Tibial artery (tissue), 4 donors: Measurements from ENCODE around the gene TREH.

Source experiments
- DNase-seq, 2 donors: peaks; one replicate each; pipeline ENCODE4 v3.0.0-alpha.2; 2019
- H3K27ac ChIP-seq, 2 donors: fragments of 200-600 bp; sonication (generic) in 1 of 2; 1 replicate in 1 of 2; 2 replicates in 1 of 2; pipeline ENCODE4 v1.5.1; 2018 to 2019; ENCODE audit warnings: mild to moderate bottlenecking in 1 of 2
- H3K27me3 ChIP-seq, 2 donors: fragments of 200-600 bp; sonication (generic) in 1 of 2; one replicate each; pipeline versions ENCODE4 v1.5.1 to v1.6.0; 2016 to 2019
- H3K36me3 ChIP-seq, 3 donors: fragments of 200-600 bp; sonication (generic) in 2 of 3; one replicate each; pipeline ENCODE4 v1.5.1; 2016 to 2019; ENCODE audit warnings: mild to moderate bottlenecking in 2 of 3
- H3K4me1 ChIP-seq, 4 donors: fragments of 200-600 bp; sonication (generic) in 2 of 4; 1 replicate in 3 of 4; 2 replicates in 1 of 4; pipeline ENCODE4 v1.5.1; 2016 to 2019
- H3K4me3 ChIP-seq, 2 donors: fragments of 200-600 bp; sonication (generic) in 1 of 2; 1 replicate in 1 of 2; 2 replicates in 1 of 2; pipeline ENCODE4 v1.5.1; 2018 to 2019; ENCODE audit warnings: mild to moderate bottlenecking in 2 of 2
- H3K9me3 ChIP-seq, 3 donors: fragments of 200-600 bp; sonication (generic) in 1 of 3; one replicate each; pipeline ENCODE4 v1.5.1; 2016 to 2019
- CTCF ChIP-seq, 2 experiments: fragments of 200-600 bp in 1 of 2; fragments of 450-650 bp in 1 of 2; IDR thresholded peaks; one replicate each; pipeline ENCODE4 v1.5.1; 2017 to 2019; ENCODE audit warnings: antibody characterized with exemption in 2 of 2, mild to moderate bottlenecking in 1 of 2, moderate library complexity in 1 of 2
- intact Hi-C: fragments of 100-400 bp; cut with DNase I; formaldehyde crosslinking; loops from one replicate; pipeline ENCODE4 v1.15.0; 2023; ENCODE audit warnings: low total_unique reads

Gene TREH

GRCh38 chr11:118672846-118673245 lies 6.6 kb downstream of the TREH start:
- Histone ChIP-seq H3K9me3 (peaks cover 0 to 5% (median 0%) of the 10 kb centered on the region in 3 donors), H3K36me3 (no peaks in the 10 kb centered on the region), H3K27ac (no peak overlapping the region), H3K4me3 (no peak overlapping the region), H3K27me3 (no peaks in the 10 kb centered on the region), H3K4me1 (no peaks in the 10 kb centered on the region)
- intact Hi-C loops = loop anchor here (5.0 kb wide), 1 partner anchor 374 kb away; no protein-coding TSS in a partner anchor
- TF ChIP-seq CTCF (IDR thresholded peaks at IDR 0.05) = no peak
- DNase-seq = peak in 1 of 2 donors; percentile 1

GRCh38 chr11:118671254-118671653 lies 8.2 kb downstream of the TREH start:
- intact Hi-C loops = loop anchor here (5.0 kb wide), 1 partner anchor 376 kb away; no protein-coding TSS in a partner anchor
- H3K36me3 ChIP-seq = no peaks in the 10 kb centered on the region
- no peaks in the 10 kb centered on the region for H3K4me1 ChIP-seq
- H3K27ac ChIP-seq = no peak overlapping the region
- no peaks in the 10 kb centered on the region for H3K27me3 ChIP-seq
- H3K9me3 ChIP-seq = peaks cover 0 to 5% (median 0%) of the 10 kb centered on the region in 3 donors
- TF ChIP-seq CTCF (IDR thresholded peaks at IDR 0.05) = no peak
- DNase-seq = no peak
- H3K4me3 ChIP-seq = no peak overlapping the region

GRCh38 chr11:118670063-118670462 lies 9.4 kb downstream of the TREH start:
- peaks cover 0 to 5% (median 0%) of the 10 kb centered on the region in 3 donors for H3K9me3 ChIP-seq
- no peaks in the 10 kb centered on the region for H3K36me3 ChIP-seq
- no peak overlapping the region for H3K27ac ChIP-seq
- peak in 1 of 2 donors; percentile 3 for DNase-seq
- no peaks in the 10 kb centered on the region for H3K4me1 ChIP-seq
- no peak for TF ChIP-seq CTCF (IDR thresholded peaks at IDR 0.05)
- intact Hi-C loops = loop anchor here (5.0 kb wide), 1 partner anchor 377 kb away; no protein-coding TSS in a partner anchor
- H3K27me3 ChIP-seq = no peaks in the 10 kb centered on the region
- no peak overlapping the region for H3K4me3 ChIP-seq

- Histone ChIP-seq H3K36me3 (no peaks in the 10 kb centered on the region), H3K4me3 (no peak overlapping the region), H3K9me3 (peaks cover 0 to 5% (median 0%) of the 10 kb centered on the region in 3 donors), H3K27ac (no peak overlapping the region), H3K27me3 (peaks cover 0 to 7% of the 10 kb centered on the region in 2 donors), H3K4me1 (no peaks in the 10 kb centered on the region)
- intact Hi-C loops = no loop called here
- DNase-seq = no peak
- TF ChIP-seq CTCF (IDR thresholded peaks at IDR 0.05) = no peak
Observed at GRCh38 chr11:118666371-118666770, 13.1 kb downstream of the TREH start.

GRCh38 chr11:118663902-118664301 lies 15.5 kb downstream of the TREH start:
- Histone ChIP-seq H3K9me3 (no peaks in the 10 kb centered on the region), H3K36me3 (no peaks in the 10 kb centered on the region), H3K27ac (no peak overlapping the region), H3K27me3 (peaks cover 0 to 7% of the 10 kb centered on the region in 2 donors), H3K4me3 (no peak overlapping the region), H3K4me1 (peaks cover 0 to 13% (median 8%) of the 10 kb centered on the region in 4 donors)
- TF ChIP-seq CTCF (IDR thresholded peaks at IDR 0.05) = no peak
- peak in 1 of 2 donors; percentile 3 for DNase-seq
- intact Hi-C loops = no loop called here

GRCh38 chr11:118663381-118663780 lies 16.1 kb downstream of the TREH start:
- no peak for TF ChIP-seq CTCF (IDR thresholded peaks at IDR 0.05)
- Histone ChIP-seq H3K9me3 (no peaks in the 10 kb centered on the region), H3K27me3 (peaks cover 0 to 7% of the 10 kb centered on the region in 2 donors), H3K27ac (no peak overlapping the region), H3K4me1 (peaks cover 0 to 17% (median 8%) of the 10 kb centered on the region in 4 donors), H3K36me3 (peaks cover 0 to under 1% (median 0%) of the 10 kb centered on the region in 3 donors), H3K4me3 (no peak overlapping the region)
- peak in 1 of 2 donors; percentile 40 for DNase-seq
- intact Hi-C loops = no loop called here
